NCI-H2227 treated with DMSO at 0.1 percent for 48 hours (cell line): ENCODE results near the gene PRPF19.
"Not testable (repeated sequence)": the region's sequence is repeated elsewhere in the genome, so short reads cannot be mapped to it uniquely, and the experiment has no call there.

ENCODE experiments used
- DNase-seq: peaks from one replicate; lab custom pipeline; 2025; lab: John Stamatoyannopoulos, UW

PRPF19 gene

GRCh38 chr11:60923326-60923725, 16.9 kb upstream of the PRPF19 start:
- no peak for DNase-seq

- no peak for DNase-seq
Measured at GRCh38 chr11:60922906-60923305, 16.5 kb upstream of the PRPF19 start.

- DNase-seq, result no peak
Measured at GRCh38 chr11:60921777-60922335, 15.5 kb upstream of the PRPF19 start.

GRCh38 chr11:60921259-60921658, 14.9 kb upstream of the PRPF19 start:
- DNase-seq, result no peak

GRCh38 chr11:60919956-60920355, 13.6 kb upstream of the PRPF19 start:
- DNase-seq, result no peak

GRCh38 chr11:60919320-60919719, 12.9 kb upstream of the PRPF19 start:
- no peak for DNase-seq

- DNase-seq, result no peak
Measured at GRCh38 chr11:60918939-60919265, 12.5 kb upstream of the PRPF19 start.

- DNase-seq, result no peak
Measured at GRCh38 chr11:60918251-60918938, 12.0 kb upstream of the PRPF19 start.

GRCh38 chr11:60917267-60917666, 10.9 kb upstream of the PRPF19 start:
- no peak for DNase-seq

GRCh38 chr11:60916669-60917206, 10.4 kb upstream of the PRPF19 start:
- no peak for DNase-seq

- DNase-seq, result no peak
Measured at GRCh38 chr11:60915248-60915914, 9.0 kb upstream of the PRPF19 start.

GRCh38 chr11:60914633-60915247, 8.4 kb upstream of the PRPF19 start:
- DNase-seq, result no peak

- peak; percentile 98 for DNase-seq
Measured at GRCh38 chr11:60913793-60914632, 7.6 kb upstream of the PRPF19 start, which contains the start of gene TMEM109. Gene TMEM109 (plus strand): TSS chr11:60914158. CDS start chr11:60919694, 5,536 bp downstream.

GRCh38 chr11:60912851-60913528, 6.6 kb upstream of the PRPF19 start:
- no peak for DNase-seq

- peak; percentile 25 for DNase-seq
Measured at GRCh38 chr11:60912223-60912850, 6.0 kb upstream of the PRPF19 start.

- DNase-seq, result no peak
Measured at GRCh38 chr11:60910711-60911380, 4.5 kb upstream of the PRPF19 start.

GRCh38 chr11:60910281-60910687, 3.9 kb upstream of the PRPF19 start:
- no peak for DNase-seq

GRCh38 chr11:60909680-60910280, 3.4 kb upstream of the PRPF19 start:
- not testable (repeated sequence) for DNase-seq

- DNase-seq, result no peak
Measured at GRCh38 chr11:60908803-60909202, 2.4 kb upstream of the PRPF19 start.
